Measurements from ENCODE around the gene MRPL11. TPM values are rescaled to one million over a fixed set of nuclear protein-coding genes. Genes with fewer than 3 reads are reported as not detected.

The MRPL11 gene
- polyA plus RNA-seq, 3 donors, result 14.7 to 64.6 (median 59.6) TPM

- Histone ChIP-seq H3K4me2 (replicated peaks; ENCODE audit: extremely low read depth, low read length, poor library complexity, severe bottlenecking) (no peak overlapping the region), H2AFZ (ENCODE audit: insufficient read depth, low read depth, low read length, poor library complexity, severe bottlenecking) (no peak overlapping the region), H3K27ac (ENCODE audit: low read depth in 1 of 2, low read length in 2 of 2) (no peak overlapping the region), H3K4me3 (replicated peaks in 1 of 3; ENCODE audit: low read depth in 2 of 3, low read length in 3 of 3) (no peak overlapping the region), H4K20me1 (ENCODE audit: insufficient read depth, low read length) (peaks cover 11% of the 10 kb centered on the region), H3K36me3 (replicated peaks in 1 of 2; ENCODE audit: control insufficient read depth in 1 of 2, insufficient read depth in 2 of 2, low read length in 2 of 2) (peaks cover 9 to 41% of the 10 kb centered on the region in 2 donors), H3K27me3 (ENCODE audit: control insufficient read depth in 2 of 2, insufficient read depth in 2 of 2, low read length in 2 of 2) (no peaks in the 10 kb centered on the region), H3K79me2 (ENCODE audit: insufficient read depth, low read length) (peaks cover 11% of the 10 kb centered on the region), H3K9ac (ENCODE audit: insufficient read depth, low read length, poor library complexity, severe bottlenecking) (no peak overlapping the region), H3K9me3 (replicated peaks in 1 of 2; ENCODE audit: control insufficient read depth in 1 of 2, insufficient read depth in 1 of 2, low read length in 2 of 2) (no peaks in the 10 kb centered on the region), H3K4me1 (ENCODE audit: control insufficient read depth in 1 of 2, insufficient read depth in 2 of 2, low read length in 2 of 2) (peaks cover 13 to 16% of the 10 kb centered on the region in 2 donors)
- Mint-ChIP-seq H3K36me3 (peaks cover 32 to 46% of the 10 kb centered on the region in 2 donors), H3K27ac (no peak overlapping the region), H3K27me3 (ENCODE audit: low read depth in 3 of 3) (peaks cover 0 to 5% (median 0%) of the 10 kb centered on the region in 3 donors), H3K9me3 (no peaks in the 10 kb centered on the region), H3K4me3 (no peak overlapping the region), H3K4me1 (peaks cover 14% of the 10 kb centered on the region)
- 96% methylated on average over 43 of the region's 44 CpGs for WGBS (ENCODE audit: insufficient coverage)
- no peak for DNase-seq
- TF ChIP-seq, protein P1, sequence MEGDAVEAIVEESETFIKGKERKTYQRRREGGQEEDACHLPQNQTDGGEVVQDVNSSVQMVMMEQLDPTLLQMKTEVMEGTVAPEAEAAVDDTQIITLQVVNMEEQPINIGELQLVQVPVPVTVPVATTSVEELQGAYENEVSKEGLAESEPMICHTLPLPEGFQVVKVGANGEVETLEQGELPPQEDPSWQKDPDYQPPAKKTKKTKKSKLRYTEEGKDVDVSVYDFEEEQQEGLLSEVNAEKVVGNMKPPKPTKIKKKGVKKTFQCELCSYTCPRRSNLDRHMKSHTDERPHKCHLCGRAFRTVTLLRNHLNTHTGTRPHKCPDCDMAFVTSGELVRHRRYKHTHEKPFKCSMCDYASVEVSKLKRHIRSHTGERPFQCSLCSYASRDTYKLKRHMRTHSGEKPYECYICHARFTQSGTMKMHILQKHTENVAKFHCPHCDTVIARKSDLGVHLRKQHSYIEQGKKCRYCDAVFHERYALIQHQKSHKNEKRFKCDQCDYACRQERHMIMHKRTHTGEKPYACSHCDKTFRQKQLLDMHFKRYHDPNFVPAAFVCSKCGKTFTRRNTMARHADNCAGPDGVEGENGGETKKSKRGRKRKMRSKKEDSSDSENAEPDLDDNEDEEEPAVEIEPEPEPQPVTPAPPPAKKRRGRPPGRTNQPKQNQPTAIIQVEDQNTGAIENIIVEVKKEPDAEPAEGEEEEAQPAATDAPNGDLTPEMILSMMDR (IDR thresholded peaks at IDR 0.05), result no peak
- intact Hi-C loops (cut with micrococcal nuclease), result loop anchor here in 1 of 2 donors (5.0 kb wide), 1 partner anchor 38 kb away; the partner anchor contains the start of gene MRPL11
Observed at GRCh38 chr11:66475349-66476172, 36.9 kb upstream of the MRPL11 start.

GRCh38 chr11:66473608-66474515 lies 35.2 kb upstream of the MRPL11 start:
- H3K4me2 ChIP-seq (replicated peaks; ENCODE audit: extremely low read depth, low read length, poor library complexity, severe bottlenecking), result no peak overlapping the region
- no peak overlapping the region for H3K4me3 Mint-ChIP-seq
- peaks cover under 1% of the 10 kb centered on the region for H3K79me2 ChIP-seq (ENCODE audit: insufficient read depth, low read length)
- H3K4me3 ChIP-seq (replicated peaks in 1 of 3; ENCODE audit: low read depth in 2 of 3, low read length in 3 of 3), result no peak overlapping the region
- H4K20me1 ChIP-seq (ENCODE audit: insufficient read depth, low read length), result peaks cover 18% of the 10 kb centered on the region
- peaks cover 0 to 3% (median 0%) of the 10 kb centered on the region in 3 donors for H3K27me3 Mint-ChIP-seq (ENCODE audit: low read depth in 3 of 3)
- H3K27ac ChIP-seq (ENCODE audit: low read depth in 1 of 2, low read length in 2 of 2), result no peak overlapping the region
- H3K4me1 Mint-ChIP-seq, result peaks cover 7% of the 10 kb centered on the region
- 95% methylated on average over 18 of the region's 20 CpGs for WGBS (ENCODE audit: insufficient coverage)
- H3K36me3 ChIP-seq (replicated peaks in 1 of 2; ENCODE audit: control insufficient read depth in 1 of 2, insufficient read depth in 2 of 2, low read length in 2 of 2), result peaks cover 9 to 49% of the 10 kb centered on the region in 2 donors
- H3K9me3 ChIP-seq (replicated peaks in 1 of 2; ENCODE audit: control insufficient read depth in 1 of 2, insufficient read depth in 1 of 2, low read length in 2 of 2), result no peaks in the 10 kb centered on the region
- TF ChIP-seq, protein P1 (IDR thresholded peaks at IDR 0.05), result no peak
- H3K36me3 Mint-ChIP-seq, result peaks cover 41 to 58% of the 10 kb centered on the region in 2 donors
- H3K27me3 ChIP-seq (ENCODE audit: control insufficient read depth in 2 of 2, insufficient read depth in 2 of 2, low read length in 2 of 2), result no peaks in the 10 kb centered on the region
- no peak overlapping the region for H2AFZ ChIP-seq (ENCODE audit: insufficient read depth, low read depth, low read length, poor library complexity, severe bottlenecking)
- no peaks in the 10 kb centered on the region for H3K9me3 Mint-ChIP-seq
- no peak for DNase-seq
- H3K9ac ChIP-seq (ENCODE audit: insufficient read depth, low read length, poor library complexity, severe bottlenecking), result no peak overlapping the region
- H3K4me1 ChIP-seq (ENCODE audit: control insufficient read depth in 1 of 2, insufficient read depth in 2 of 2, low read length in 2 of 2), result peaks cover under 1 to 2% of the 10 kb centered on the region in 2 donors
- intact Hi-C loops (cut with micrococcal nuclease), result no loop called here
- H3K27ac Mint-ChIP-seq, result no peak overlapping the region

All from CD14-positive monocyte (primary cell).